ENCODE results near the gene SORCS1. TPM values are rescaled to one million over a fixed set of nuclear protein-coding genes. Genes with fewer than 3 reads are reported as not detected.

SORCS1 gene
- total and polyA plus RNA-seq, 4 donors, result 0.08 to 0.21 (median 0.09) TPM; not detected in 1

- no peak for DNase-seq (ENCODE audit: low spot score)
- H3K9me3 ChIP-seq (ENCODE audit: control insufficient read depth in 4 of 4, low read length in 3 of 4), result no peaks in the 10 kb centered on the region
- no peak overlapping the region for H3K9ac ChIP-seq (ENCODE audit: low read depth in 1 of 2, low read length in 2 of 2)
- 92% methylated on average over 1 of the region's 1 CpG for WGBS
- TF ChIP-seq RAD21 (IDR thresholded peaks at IDR 0.05) (no peak), RXRA (IDR thresholded peaks at IDR 0.05) (no peak), SP1 (IDR thresholded peaks at IDR 0.05) (no peak), GABPA (IDR thresholded peaks at IDR 0.05 in 1 of 2, conservative IDR thresholded peaks at IDR 0.05 in 1 of 2) (no peak), YY1 (IDR thresholded peaks at IDR 0.05) (no peak), EGR1 (IDR thresholded peaks at IDR 0.05; ENCODE audit: low read depth in 2 of 2) (no peak), MAX (IDR thresholded peaks at IDR 0.05) (no peak)
- no peaks in the 10 kb centered on the region for H3K27me3 ChIP-seq (ENCODE audit: control insufficient read depth in 4 of 4, insufficient read depth in 4 of 4, low read length in 3 of 4)
- no peak overlapping the region for H3K27ac ChIP-seq (ENCODE audit: low read depth in 1 of 2, low read length in 2 of 2)
- peaks cover 0 to 1% (median 0%) of the 10 kb centered on the region in 4 donors for H3K4me1 ChIP-seq (ENCODE audit: control insufficient read depth in 4 of 4, insufficient read depth in 4 of 4, low read length in 3 of 4)
- H3K36me3 ChIP-seq (ENCODE audit: control insufficient read depth in 4 of 4, insufficient read depth in 3 of 4, low read depth in 1 of 4, low read length in 3 of 4), result no peaks in the 10 kb centered on the region
- no peak overlapping the region for H3K4me3 ChIP-seq (ENCODE audit: low read depth in 1 of 3, low read length in 3 of 3)
Observed at GRCh38 chr10:106832846-106833245, 331.7 kb downstream of the SORCS1 start.

- no peak for DNase-seq (ENCODE audit: low spot score)
- no peaks in the 10 kb centered on the region for H3K36me3 ChIP-seq (ENCODE audit: control insufficient read depth in 4 of 4, insufficient read depth in 3 of 4, low read depth in 1 of 4, low read length in 3 of 4)
- H3K9me3 ChIP-seq (ENCODE audit: control insufficient read depth in 4 of 4, low read length in 3 of 4), result no peaks in the 10 kb centered on the region
- no peaks in the 10 kb centered on the region for H3K4me1 ChIP-seq (ENCODE audit: control insufficient read depth in 4 of 4, insufficient read depth in 4 of 4, low read length in 3 of 4)
- no peak overlapping the region for H3K9ac ChIP-seq (ENCODE audit: low read depth in 1 of 2, low read length in 2 of 2)
- 90% methylated on average over 8 of the region's 8 CpGs for WGBS
- H3K27me3 ChIP-seq (ENCODE audit: control insufficient read depth in 4 of 4, insufficient read depth in 4 of 4, low read length in 3 of 4), result no peaks in the 10 kb centered on the region
- H3K27ac ChIP-seq (ENCODE audit: low read depth in 1 of 2, low read length in 2 of 2), result no peak overlapping the region
- H3K4me3 ChIP-seq (ENCODE audit: low read depth in 1 of 3, low read length in 3 of 3), result no peak overlapping the region
- TF ChIP-seq EGR1 (IDR thresholded peaks at IDR 0.05; ENCODE audit: low read depth in 2 of 2) (no peak), ATF3 (IDR thresholded peaks at IDR 0.05) (no peak), HNF4A (conservative IDR thresholded peaks at IDR 0.05) (no peak), JUND (IDR thresholded peaks at IDR 0.05) (no peak)
Observed at GRCh38 chr10:106830471-106830870, 334.0 kb downstream of the SORCS1 start.

- Histone ChIP-seq H3K27me3 (ENCODE audit: control insufficient read depth in 4 of 4, insufficient read depth in 4 of 4, low read length in 3 of 4) (no peaks in the 10 kb centered on the region), H3K4me3 (ENCODE audit: low read depth in 1 of 3, low read length in 3 of 3) (no peak overlapping the region), H3K9me3 (ENCODE audit: control insufficient read depth in 4 of 4, low read length in 3 of 4) (no peaks in the 10 kb centered on the region), H3K9ac (ENCODE audit: low read depth in 1 of 2, low read length in 2 of 2) (no peak overlapping the region), H3K27ac (ENCODE audit: low read depth in 1 of 2, low read length in 2 of 2) (no peak overlapping the region), H3K36me3 (ENCODE audit: control insufficient read depth in 4 of 4, insufficient read depth in 3 of 4, low read depth in 1 of 4, low read length in 3 of 4) (no peaks in the 10 kb centered on the region), H3K4me1 (ENCODE audit: control insufficient read depth in 4 of 4, insufficient read depth in 4 of 4, low read length in 3 of 4) (no peaks in the 10 kb centered on the region)
- TF ChIP-seq RXRA (IDR thresholded peaks at IDR 0.05), result no peak
- no peak for TF ChIP-seq SP1 (IDR thresholded peaks at IDR 0.05)
- TF ChIP-seq HNF4A (conservative IDR thresholded peaks at IDR 0.05), result no peak
- no peak for TF ChIP-seq RAD21 (IDR thresholded peaks at IDR 0.05)
- no peak for TF ChIP-seq ZBTB33 (IDR thresholded peaks at IDR 0.05)
- no peak for TF ChIP-seq YY1 (IDR thresholded peaks at IDR 0.05)
- TF ChIP-seq REST (IDR thresholded peaks at IDR 0.05), result no peak
- no peak for TF ChIP-seq FOXA1 (IDR thresholded peaks at IDR 0.05)
- no peak for TF ChIP-seq MAX (IDR thresholded peaks at IDR 0.05)
- TF ChIP-seq TAF1 (conservative IDR thresholded peaks at IDR 0.05), result no peak
- no peak for TF ChIP-seq GABPA (IDR thresholded peaks at IDR 0.05 in 1 of 2, conservative IDR thresholded peaks at IDR 0.05 in 1 of 2)
- no peak for TF ChIP-seq FOXA2 (IDR thresholded peaks at IDR 0.05)
- no peak for TF ChIP-seq NR2F2 (IDR thresholded peaks at IDR 0.05)
- no peak for TF ChIP-seq CTCF (IDR thresholded peaks at IDR 0.05; ENCODE audit: low read depth, low read length, missing input control)
- TF ChIP-seq HNF4G (IDR thresholded peaks at IDR 0.05), result no peak
- TF ChIP-seq JUND (IDR thresholded peaks at IDR 0.05), result no peak
- no peak for TF ChIP-seq EGR1 (IDR thresholded peaks at IDR 0.05; ENCODE audit: low read depth in 2 of 2)
- WGBS, result 97% methylated on average over 2 of the region's 2 CpGs
- DNase-seq (ENCODE audit: low spot score), result no peak
Observed at GRCh38 chr10:106830006-106830405, 334.5 kb downstream of the SORCS1 start.
